ENCODE measurements around the gene IGLL5. TPM values are rescaled to one million over a fixed set of nuclear protein-coding genes. Genes with fewer than 3 reads are reported as not detected.

Gene IGLL5
- total RNA-seq, 1 donor, result 2.0 TPM

DNA sequence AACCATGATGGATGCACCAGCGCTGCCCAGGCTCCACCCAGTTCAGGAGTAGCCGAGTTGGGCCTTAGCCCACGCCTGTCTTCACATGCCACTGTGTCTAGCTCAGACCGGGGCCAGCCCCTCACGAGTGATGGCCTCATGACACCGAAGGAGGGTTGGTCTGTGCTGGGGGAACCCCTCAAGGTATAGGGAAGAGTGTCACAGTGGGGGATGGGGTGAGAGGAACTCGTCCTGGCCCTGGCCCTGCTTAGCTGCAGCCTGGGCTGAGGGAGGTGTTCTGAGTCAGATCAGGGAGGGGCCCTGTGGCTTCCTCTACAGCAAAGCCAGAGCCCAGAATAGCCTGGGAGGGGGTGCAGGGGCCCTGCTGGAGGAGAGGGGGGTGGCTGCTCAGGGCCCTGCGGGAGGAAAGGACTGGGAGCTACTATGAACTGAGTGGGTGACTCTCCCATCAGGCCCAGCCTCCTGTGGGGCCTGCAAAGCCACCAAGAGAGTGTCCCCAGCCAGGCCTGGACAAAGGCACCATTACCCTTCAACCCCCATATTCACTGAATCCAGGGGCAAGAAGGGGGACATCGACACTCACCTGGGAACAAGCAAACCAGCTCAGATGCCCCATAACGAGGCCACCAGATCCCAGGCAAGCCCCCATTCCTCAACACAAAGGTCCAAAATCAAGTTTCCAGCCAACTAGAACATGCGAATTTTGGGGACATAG, 41.2 kb downstream of the IGLL5 start:
- no peaks in the 10 kb centered on the region for H3K9me3 ChIP-seq (ENCODE audit: low read depth, low read length)
- H3K4me1 ChIP-seq (ENCODE audit: insufficient read depth, low read length), result peaks cover 87% of the 10 kb centered on the region
- H3K4me3 ChIP-seq (ENCODE audit: low read length), result no peak overlapping the region
- H3K27me3 ChIP-seq (ENCODE audit: insufficient read depth, low read length), result no peaks in the 10 kb centered on the region

DNA sequence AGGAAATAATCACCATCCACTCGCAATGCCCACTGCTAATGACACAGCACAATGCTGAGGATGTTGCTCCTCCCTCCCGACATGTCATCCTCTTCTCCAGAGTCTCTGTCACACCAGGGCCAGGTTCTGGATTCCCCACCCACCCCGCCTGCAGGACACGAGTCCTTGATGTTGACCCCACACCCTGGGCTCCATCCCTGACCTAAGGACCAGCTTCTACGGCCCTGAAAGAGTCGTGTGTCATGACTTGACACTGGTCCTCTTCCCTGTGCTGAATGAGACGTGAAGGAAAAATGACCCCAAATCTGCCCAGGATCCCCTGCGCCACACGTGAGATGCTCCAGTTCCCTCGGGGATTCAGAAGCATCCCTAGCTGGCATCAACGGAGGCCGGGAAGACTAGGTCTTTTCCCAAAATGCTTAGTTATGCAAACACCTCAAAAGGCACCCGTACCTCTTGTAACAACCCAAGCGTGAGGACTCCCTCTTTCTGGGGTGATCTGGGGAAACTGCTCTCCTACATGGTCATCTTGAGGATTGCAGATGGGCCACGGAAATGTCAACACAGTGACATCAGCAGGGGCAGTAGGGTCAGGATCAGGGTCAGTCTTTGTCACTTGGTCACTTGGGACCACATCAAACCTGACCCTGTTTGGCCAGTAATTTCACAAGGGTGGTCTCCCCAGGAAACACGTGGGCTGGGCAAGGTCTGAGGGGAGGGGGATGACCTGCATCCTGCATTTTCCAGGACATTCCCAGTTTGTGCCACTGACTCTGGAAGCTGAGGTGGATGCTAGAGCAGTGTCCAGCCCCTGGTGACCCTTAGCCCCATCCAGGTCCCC, 42.0 kb downstream of the IGLL5 start:
- no peaks in the 10 kb centered on the region for H3K27me3 ChIP-seq (ENCODE audit: insufficient read depth, low read length)
- H3K9me3 ChIP-seq (ENCODE audit: low read depth, low read length), result no peaks in the 10 kb centered on the region
- H3K4me1 ChIP-seq (ENCODE audit: insufficient read depth, low read length), result peaks cover 87% of the 10 kb centered on the region
- no peak overlapping the region for H3K4me3 ChIP-seq (ENCODE audit: low read length)

DNA sequence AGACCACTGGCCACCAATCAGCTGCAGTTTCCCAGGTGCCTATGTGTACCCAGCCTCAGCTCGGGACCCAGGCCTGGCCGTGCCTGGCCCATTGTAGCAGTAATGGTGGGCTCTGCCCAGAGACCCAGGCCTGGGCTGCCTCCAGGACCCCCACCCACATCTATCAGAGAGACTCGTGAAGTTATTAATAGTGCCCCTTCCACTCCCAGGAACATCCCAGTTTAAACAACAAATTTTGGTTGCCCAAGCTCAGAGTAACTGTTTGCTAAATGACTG, 42.5 kb downstream of the IGLL5 start:
- no peaks in the 10 kb centered on the region for H3K9me3 ChIP-seq (ENCODE audit: low read depth, low read length)
- no peaks in the 10 kb centered on the region for H3K27me3 ChIP-seq (ENCODE audit: insufficient read depth, low read length)
- H3K4me3 ChIP-seq (ENCODE audit: low read length), result no peak overlapping the region
- peaks cover 92% of the 10 kb centered on the region for H3K4me1 ChIP-seq (ENCODE audit: insufficient read depth, low read length)

DNA sequence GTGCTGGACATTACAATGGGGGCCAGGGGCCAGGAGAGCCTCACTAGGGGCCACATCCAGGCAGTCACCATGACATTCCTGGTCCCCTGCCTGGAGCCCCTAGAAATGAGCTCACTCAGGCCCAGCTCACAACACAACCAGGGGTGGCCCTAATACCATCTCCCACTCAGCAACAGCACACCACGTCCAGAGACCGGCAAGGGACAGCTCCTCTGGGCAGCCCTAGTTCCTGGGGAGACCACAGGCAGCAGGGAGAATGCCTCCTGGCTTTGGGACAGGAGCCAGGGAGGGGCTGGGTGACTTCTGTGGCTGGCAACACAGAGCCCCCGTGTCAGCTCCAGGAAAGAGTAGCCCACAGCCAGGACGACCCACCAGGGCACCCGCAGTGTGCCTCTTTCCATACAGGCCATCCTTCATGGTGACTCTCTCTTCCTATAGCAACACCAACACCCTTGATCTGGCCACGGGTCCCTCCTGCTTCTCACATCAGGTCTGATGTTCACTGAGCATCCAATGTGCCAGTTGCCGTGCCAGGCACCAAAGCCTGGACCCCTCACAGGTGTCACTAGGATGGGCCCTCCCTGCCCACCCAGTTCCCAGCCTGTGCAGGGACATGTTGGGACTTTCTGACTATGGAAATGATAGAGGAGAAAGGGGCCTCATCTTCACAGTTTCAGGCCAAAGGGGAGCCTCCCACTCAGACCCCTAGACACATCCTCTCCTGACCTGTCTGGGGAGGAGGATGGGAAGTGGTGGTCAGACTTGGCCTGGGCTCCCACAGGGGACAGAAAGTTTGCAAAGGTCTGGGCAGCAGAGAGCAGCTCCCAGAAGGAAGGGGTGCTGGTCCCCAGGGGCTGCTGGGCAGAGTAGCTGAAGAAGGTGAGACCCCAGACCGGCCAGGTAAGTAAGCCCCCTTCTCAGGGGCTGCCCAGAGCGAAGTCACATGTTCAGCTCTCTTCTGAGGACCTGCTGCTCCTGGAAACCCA, 43.2 kb downstream of the IGLL5 start:
- H3K27me3 ChIP-seq (ENCODE audit: insufficient read depth, low read length), result no peaks in the 10 kb centered on the region
- no peak overlapping the region for H3K4me3 ChIP-seq (ENCODE audit: low read length)
- peaks cover 97% of the 10 kb centered on the region for H3K4me1 ChIP-seq (ENCODE audit: insufficient read depth, low read length)
- no peaks in the 10 kb centered on the region for H3K9me3 ChIP-seq (ENCODE audit: low read depth, low read length)

DNA sequence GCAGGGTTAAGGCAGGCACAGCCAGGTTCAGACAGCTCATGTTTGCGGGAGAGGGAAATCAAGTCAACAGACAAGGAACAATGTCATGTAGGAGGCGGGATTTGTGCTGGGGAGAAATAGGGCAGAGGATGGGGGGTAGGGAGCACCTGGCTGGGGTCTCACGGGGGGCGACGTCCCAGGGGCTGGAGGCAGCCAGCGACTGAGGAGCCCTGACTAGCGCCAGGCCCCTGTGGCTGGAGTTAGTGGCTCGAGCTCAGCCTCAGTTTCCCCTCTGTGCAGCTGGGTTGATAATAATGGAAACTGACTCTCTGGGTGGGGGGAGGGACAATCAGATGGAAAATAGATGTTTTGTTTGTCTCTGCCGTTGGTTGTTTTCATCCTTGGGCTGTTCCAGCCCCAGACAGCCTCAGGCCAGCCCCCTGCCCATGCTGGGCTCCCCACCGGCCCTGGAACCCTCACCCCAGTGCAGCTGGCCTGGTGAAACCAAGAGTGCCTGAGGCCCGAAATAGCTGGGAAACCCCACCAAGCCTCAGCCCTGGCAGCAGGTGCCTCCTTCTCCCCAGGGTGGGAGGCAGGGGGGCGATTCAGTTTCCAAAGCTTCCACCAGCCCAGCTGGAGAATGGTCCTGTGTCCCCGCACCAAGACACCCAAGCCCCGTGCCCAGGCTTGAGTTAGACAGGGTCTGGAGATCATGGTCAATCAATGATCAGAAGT, 44.1 kb downstream of the IGLL5 start:
- no peaks in the 10 kb centered on the region for H3K27me3 ChIP-seq (ENCODE audit: insufficient read depth, low read length)
- peaks cover 97% of the 10 kb centered on the region for H3K4me1 ChIP-seq (ENCODE audit: insufficient read depth, low read length)
- no peak overlapping the region for H3K4me3 ChIP-seq (ENCODE audit: low read length)
- H3K9me3 ChIP-seq (ENCODE audit: low read depth, low read length), result no peaks in the 10 kb centered on the region

DNA sequence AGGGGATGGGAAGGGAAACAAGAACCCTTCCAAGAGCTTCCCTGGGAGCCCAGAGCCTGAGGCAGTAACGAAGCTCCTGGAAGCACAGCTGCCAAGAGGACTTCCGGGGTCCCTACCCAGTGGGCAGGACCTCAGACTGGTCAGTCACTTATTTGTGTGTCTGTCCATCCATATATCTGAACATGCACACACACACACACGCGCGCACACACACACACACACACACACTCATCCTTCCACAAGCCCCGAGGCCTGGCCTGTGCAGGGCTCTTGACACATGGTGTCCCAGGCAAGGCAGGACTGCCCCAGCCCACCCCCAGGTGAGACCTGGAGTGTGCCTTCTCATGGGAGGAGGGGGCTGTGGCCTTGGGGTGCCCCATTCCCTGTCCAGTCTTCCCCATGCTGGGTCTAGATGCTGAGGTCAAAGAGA, 44.9 kb downstream of the IGLL5 start:
- Histone ChIP-seq H3K27me3 (ENCODE audit: insufficient read depth, low read length) (no peaks in the 10 kb centered on the region), H3K4me3 (ENCODE audit: low read length) (no peak overlapping the region), H3K4me1 (ENCODE audit: insufficient read depth, low read length) (peaks cover 91% of the 10 kb centered on the region), H3K9me3 (ENCODE audit: low read depth, low read length) (no peaks in the 10 kb centered on the region)

DNA sequence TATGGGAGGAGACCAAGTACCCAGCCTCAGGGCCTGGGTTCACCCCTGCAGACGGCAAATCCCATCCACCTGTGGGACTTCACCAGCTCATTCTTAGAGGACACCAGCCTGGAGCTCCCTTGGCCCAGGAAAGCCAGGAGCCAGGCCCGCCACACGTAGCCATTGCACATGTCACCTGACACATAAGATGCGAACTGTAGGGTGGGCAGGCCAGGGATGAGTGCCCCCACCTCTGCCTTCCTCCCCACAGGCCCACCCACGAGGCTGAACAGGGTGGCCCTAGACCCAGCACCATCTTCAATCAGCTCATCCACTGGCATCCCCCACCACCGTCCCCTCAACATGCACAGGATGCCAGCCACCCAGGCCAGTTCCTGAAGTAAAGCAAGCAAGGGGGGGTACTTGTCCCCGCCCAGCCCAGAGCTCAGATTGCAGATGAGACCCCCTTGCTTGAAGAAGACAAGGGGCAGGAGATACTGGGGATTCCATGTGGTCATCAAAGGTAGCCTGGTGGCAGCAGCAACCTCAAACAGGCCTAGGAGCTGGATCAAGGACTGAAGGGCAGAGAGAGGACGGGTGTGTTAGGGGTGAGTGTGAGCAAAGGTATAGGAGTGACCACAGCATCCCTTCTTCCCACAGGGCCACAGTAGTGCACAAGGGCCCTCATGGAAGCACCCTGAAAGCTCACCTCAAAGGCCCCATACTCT, 45.6 kb downstream of the IGLL5 start:
- Histone ChIP-seq H3K27me3 (ENCODE audit: insufficient read depth, low read length) (no peaks in the 10 kb centered on the region), H3K4me3 (ENCODE audit: low read length) (no peak overlapping the region), H3K9me3 (ENCODE audit: low read depth, low read length) (no peaks in the 10 kb centered on the region), H3K4me1 (ENCODE audit: insufficient read depth, low read length) (peaks cover 87% of the 10 kb centered on the region)

DNA sequence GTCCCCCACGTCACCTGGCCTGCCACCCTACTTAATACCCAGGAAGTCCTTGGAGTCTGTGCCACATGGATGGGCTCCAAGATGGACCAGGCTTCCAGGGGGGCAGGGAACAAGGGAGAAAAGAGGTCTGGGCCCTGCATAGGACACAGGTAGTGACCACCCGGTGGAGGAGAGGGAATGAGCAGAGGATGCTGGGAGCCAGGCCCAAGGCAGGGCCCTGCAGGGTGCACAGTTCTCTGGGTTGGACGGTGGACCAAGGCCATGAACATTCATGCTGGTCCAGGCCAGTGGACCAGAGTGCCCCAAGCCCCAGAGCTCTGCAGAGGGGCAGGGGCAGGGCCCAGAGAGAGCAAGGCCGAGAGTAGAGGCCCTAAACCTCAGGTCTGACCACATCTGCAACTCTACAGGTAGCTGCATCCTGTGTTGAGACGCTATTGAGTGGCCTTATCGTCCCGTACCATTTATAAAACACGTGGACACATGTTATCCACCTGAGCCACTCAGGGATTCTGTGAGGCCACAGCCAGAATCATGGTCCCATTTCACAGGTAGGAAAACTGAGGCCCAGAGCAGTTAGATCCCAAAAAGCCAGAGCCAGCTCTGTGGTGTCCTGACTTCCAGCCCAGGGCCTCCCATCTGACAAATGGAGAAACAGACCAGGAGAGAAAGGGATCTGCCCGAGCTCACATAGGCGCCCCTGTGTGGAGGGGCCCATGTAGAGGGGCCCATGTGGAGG, 46.4 kb downstream of the IGLL5 start:
- H3K27me3 ChIP-seq (ENCODE audit: insufficient read depth, low read length), result no peaks in the 10 kb centered on the region
- no peak overlapping the region for H3K4me3 ChIP-seq (ENCODE audit: low read length)
- H3K4me1 ChIP-seq (ENCODE audit: insufficient read depth, low read length), result peaks cover 87% of the 10 kb centered on the region
- H3K9me3 ChIP-seq (ENCODE audit: low read depth, low read length), result no peaks in the 10 kb centered on the region

DNA sequence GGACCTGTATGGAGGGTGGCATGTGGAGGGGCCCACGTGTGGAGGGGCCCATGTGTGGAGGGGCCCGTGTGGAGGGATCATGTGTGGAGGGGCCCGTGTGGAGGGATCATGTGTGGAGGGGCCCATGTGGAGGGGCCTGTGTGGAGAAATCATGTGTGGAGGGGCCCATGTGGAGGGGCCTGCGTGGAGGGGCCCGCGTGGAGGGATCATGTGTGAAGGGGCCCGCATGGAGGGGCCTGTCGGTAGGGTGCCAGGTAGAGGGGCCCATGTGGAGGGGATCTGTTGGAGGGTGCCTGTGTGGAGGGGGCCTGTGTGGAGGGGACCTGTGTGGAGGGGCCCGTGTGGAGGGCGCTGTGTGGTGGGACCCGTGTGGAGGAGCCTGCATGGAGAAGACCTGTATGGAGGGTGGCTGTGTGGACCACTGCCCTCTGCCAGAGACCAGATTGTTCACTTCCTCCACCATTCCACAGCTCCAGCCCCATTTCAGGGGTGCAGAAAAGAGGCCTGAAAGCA, 47.0 kb downstream of the IGLL5 start:
- Histone ChIP-seq H3K4me1 (ENCODE audit: insufficient read depth, low read length) (peaks cover 87% of the 10 kb centered on the region), H3K27me3 (ENCODE audit: insufficient read depth, low read length) (no peaks in the 10 kb centered on the region), H3K4me3 (ENCODE audit: low read length) (no peak overlapping the region), H3K9me3 (ENCODE audit: low read depth, low read length) (no peaks in the 10 kb centered on the region)

DNA sequence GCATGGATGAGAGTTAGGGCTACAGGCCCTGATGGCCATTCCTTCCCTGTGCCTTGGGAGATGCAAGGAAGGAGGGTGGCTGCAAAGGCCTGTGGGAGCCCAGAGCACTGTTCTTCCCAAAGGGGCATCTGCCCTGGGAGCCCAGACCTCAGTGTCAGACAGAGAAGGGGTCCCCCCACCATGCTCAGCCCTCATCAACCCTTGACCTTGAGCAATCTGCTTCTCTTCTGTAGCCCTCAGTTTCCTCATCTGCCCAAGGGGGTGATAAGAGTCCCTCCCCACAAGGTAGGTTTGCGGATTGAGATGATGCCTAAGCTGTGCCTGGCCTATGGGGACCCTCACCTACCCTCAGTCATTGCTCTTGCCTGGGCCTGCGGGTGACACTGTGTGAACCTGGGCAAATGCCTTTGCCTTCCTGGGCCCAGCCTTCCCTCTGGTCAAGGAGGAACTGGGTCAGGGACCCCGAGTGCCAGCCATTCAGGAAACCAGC, 47.5 kb downstream of the IGLL5 start:
- Histone ChIP-seq H3K9me3 (ENCODE audit: low read depth, low read length) (no peaks in the 10 kb centered on the region), H3K4me3 (ENCODE audit: low read length) (no peak overlapping the region), H3K4me1 (ENCODE audit: insufficient read depth, low read length) (peaks cover 84% of the 10 kb centered on the region), H3K27me3 (ENCODE audit: insufficient read depth, low read length) (no peaks in the 10 kb centered on the region)

DNA sequence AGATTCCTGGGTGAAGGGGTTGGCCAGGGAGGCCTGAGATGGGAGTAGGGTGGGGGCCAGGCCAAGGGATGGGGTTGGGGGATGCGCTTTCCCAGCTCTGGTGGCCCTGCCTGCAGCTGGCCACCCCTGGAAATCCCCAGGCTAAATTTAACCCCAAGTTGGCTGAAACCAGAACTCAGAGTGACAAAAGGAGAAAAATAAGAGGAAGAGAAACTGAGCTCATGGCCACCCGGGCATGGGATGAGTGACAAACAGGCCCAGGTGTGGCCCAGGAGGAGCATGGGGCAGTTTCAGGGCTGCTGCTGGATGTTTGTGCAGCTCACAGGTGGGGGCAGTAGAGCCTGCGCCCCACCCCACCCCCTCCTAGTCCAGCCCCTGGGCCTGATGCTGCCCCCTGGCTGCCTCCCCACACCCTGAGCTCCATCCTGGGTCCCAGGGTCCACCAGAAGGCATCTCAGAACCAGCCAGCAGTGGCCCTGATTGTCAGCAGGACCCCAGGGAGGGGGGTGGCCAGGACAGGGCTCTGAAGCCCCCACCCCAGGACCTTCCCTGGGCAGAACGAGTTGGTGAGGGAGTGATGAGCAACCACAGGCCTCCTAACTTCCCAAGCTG, 48.0 kb downstream of the IGLL5 start:
- Histone ChIP-seq H3K4me3 (ENCODE audit: low read length) (no peak overlapping the region), H3K4me1 (ENCODE audit: insufficient read depth, low read length) (peaks cover 83% of the 10 kb centered on the region), H3K9me3 (ENCODE audit: low read depth, low read length) (no peaks in the 10 kb centered on the region), H3K27me3 (ENCODE audit: insufficient read depth, low read length) (no peaks in the 10 kb centered on the region)

DNA sequence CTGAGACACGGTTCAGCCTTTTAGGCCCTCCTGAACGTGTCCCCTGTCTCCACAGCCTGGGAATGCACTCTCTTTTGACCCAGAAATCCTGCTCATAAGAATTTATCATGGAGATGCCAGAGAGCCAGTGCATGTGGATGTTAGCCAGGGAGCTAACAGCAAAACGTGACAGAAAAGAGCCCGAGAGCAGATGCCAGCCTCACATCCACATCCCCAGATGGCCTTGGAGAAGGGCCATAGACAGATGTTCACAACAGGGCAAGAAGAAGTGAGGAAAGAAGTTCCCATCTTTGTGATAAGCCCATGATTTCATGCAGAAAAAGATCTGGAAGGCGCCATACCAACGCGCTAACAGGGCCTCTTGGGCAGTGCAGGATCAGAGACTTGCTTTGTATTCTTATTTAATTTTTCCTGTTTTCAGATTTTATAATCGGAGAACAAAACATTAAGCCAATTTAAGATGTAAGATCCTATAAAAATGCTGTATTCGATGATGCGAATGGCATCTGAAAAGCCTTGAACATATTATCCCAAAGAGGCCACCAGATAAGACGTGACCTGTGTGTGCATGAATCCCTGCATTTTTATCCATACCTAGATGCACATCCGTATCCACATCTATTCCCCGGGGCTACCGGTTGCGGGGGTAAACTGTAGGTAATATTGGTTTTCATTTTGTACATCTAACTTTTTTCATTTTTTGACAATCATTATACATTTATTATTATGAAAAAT, 48.7 kb downstream of the IGLL5 start:
- Histone ChIP-seq H3K27me3 (ENCODE audit: insufficient read depth, low read length) (no peaks in the 10 kb centered on the region), H3K4me3 (ENCODE audit: low read length) (no peak overlapping the region), H3K9me3 (ENCODE audit: low read depth, low read length) (no peaks in the 10 kb centered on the region), H3K4me1 (ENCODE audit: insufficient read depth, low read length) (peaks cover 82% of the 10 kb centered on the region)
